Liver (tissue), 9 donors: ENCODE results near the gene DDX23. TPM values are rescaled to one million over a fixed set of nuclear protein-coding genes. Genes with fewer than 3 reads are reported as not detected.

Source experiments
- DNase-seq: peaks from one replicate; pipeline ENCODE4 v3.0.0-alpha.2; 2017; ENCODE audit warnings: low spot score
- H3K27ac ChIP-seq, 2 donors: one replicate each; pipeline ENCODE4 v1.7.0; 2013; ENCODE audit warnings: inconsistent platforms in 2 of 2, low read length in 2 of 2, control low read depth in 1 of 2, low read depth in 1 of 2, mild to moderate bottlenecking in 1 of 2
- H3K27me3 ChIP-seq, 4 donors: one replicate each; pipeline versions ENCODE4 v1.6.1 to v1.7.0; 2013; ENCODE audit warnings: low read length in 3 of 4, inconsistent platforms in 1 of 4, mild to moderate bottlenecking in 1 of 4, moderate library complexity in 1 of 4; ENCODE audit not compliant: control insufficient read depth in 4 of 4, insufficient read depth in 4 of 4
- H3K36me3 ChIP-seq, 4 donors: one replicate each; pipeline versions ENCODE4 v1.6.1 to v1.7.0; 2013; ENCODE audit warnings: low read length in 3 of 4, mild to moderate bottlenecking in 3 of 4, low read depth in 1 of 4, moderate library complexity in 1 of 4; ENCODE audit not compliant: control insufficient read depth in 4 of 4, insufficient read depth in 3 of 4
- H3K4me1 ChIP-seq, 4 donors: one replicate each; pipeline versions ENCODE4 v1.6.1 to v1.7.0; 2013; ENCODE audit warnings: low read length in 3 of 4, mild to moderate bottlenecking in 3 of 4, moderate library complexity in 1 of 4; ENCODE audit not compliant: control insufficient read depth in 4 of 4, insufficient read depth in 4 of 4
- H3K4me3 ChIP-seq, 3 donors: one replicate each; pipeline versions ENCODE4 v1.6.1 to v1.7.0; 2013; ENCODE audit warnings: low read length in 3 of 3, control low read depth in 1 of 3, low read depth in 1 of 3, mild to moderate bottlenecking in 1 of 3
- H3K9ac ChIP-seq, 2 donors: one replicate each; pipeline ENCODE4 v1.7.0; 2013; ENCODE audit warnings: low read length in 2 of 2, mild to moderate bottlenecking in 2 of 2, moderate library complexity in 2 of 2, control low read depth in 1 of 2, low read depth in 1 of 2
- H3K9me3 ChIP-seq, 4 donors: one replicate each; pipeline versions ENCODE4 v1.6.1 to v1.7.0; 2013; ENCODE audit warnings: low read length in 3 of 4; ENCODE audit not compliant: control insufficient read depth in 4 of 4
- EGR1 ChIP-seq, 2 donors: IDR thresholded peaks; 2 replicates each; pipeline ENCODE4 v1.6.1; 2016 to 2018; ENCODE audit warnings: antibody characterized with exemption in 2 of 2, low read depth in 2 of 2
- FOXA1 ChIP-seq: IDR thresholded peaks from 2 replicates; pipeline ENCODE4 v1.6.1; 2016; ENCODE audit warnings: antibody characterized with exemption
- FOXA2 ChIP-seq: IDR thresholded peaks from 2 replicates; pipeline ENCODE4 v1.6.1; 2016; ENCODE audit warnings: antibody characterized with exemption
- GABPA ChIP-seq, 2 donors: IDR thresholded peaks in 1 of 2; conservative IDR thresholded peaks in 1 of 2; 2 replicates each; pipeline ENCODE4 v1.6.1; 2016; ENCODE audit warnings: antibody characterized with exemption in 2 of 2, mild to moderate bottlenecking in 1 of 2, moderate library complexity in 1 of 2
- HNF4A ChIP-seq, 2 donors: conservative IDR thresholded peaks; 2 replicates each; pipeline ENCODE4 v1.6.1; 2016; ENCODE audit warnings: antibody characterized with exemption in 2 of 2, mild to moderate bottlenecking in 2 of 2
- HNF4G ChIP-seq: IDR thresholded peaks from 2 replicates; pipeline ENCODE4 v1.6.1; 2016; ENCODE audit warnings: antibody characterized with exemption
- JUND ChIP-seq, 2 donors: IDR thresholded peaks; 2 replicates each; pipeline ENCODE4 v1.6.1; 2016; ENCODE audit warnings: antibody characterized with exemption in 2 of 2
- MAX ChIP-seq: IDR thresholded peaks from 2 replicates; pipeline ENCODE4 v1.6.1; 2016; ENCODE audit warnings: antibody characterized with exemption
- NR2F2 ChIP-seq: IDR thresholded peaks from 2 replicates; pipeline ENCODE4 v1.6.1; 2016; ENCODE audit warnings: antibody characterized with exemption
- RAD21 ChIP-seq, 2 donors: IDR thresholded peaks; 2 replicates each; pipeline ENCODE4 v1.6.1; 2016; ENCODE audit warnings: antibody characterized with exemption in 2 of 2, mild to moderate bottlenecking in 2 of 2
- REST ChIP-seq: IDR thresholded peaks from 2 replicates; pipeline ENCODE4 v1.6.1; 2016; ENCODE audit warnings: antibody characterized with exemption, mild to moderate bottlenecking
- RXRA ChIP-seq, 2 donors: IDR thresholded peaks; 2 replicates each; pipeline ENCODE4 v1.6.1; 2017 to 2018; ENCODE audit warnings: antibody characterized with exemption in 2 of 2, mild to moderate bottlenecking in 1 of 2
- SP1 ChIP-seq: IDR thresholded peaks from 2 replicates; pipeline ENCODE4 v1.6.1; 2018; ENCODE audit warnings: antibody characterized with exemption, mild to moderate bottlenecking
- TAF1 ChIP-seq: conservative IDR thresholded peaks from 2 replicates; pipeline ENCODE4 v1.6.1; 2016; ENCODE audit warnings: antibody characterized with exemption, mild to moderate bottlenecking
- YY1 ChIP-seq: IDR thresholded peaks from 2 replicates; pipeline ENCODE4 v1.6.1; 2016; ENCODE audit warnings: antibody characterized with exemption, mild to moderate bottlenecking
- ZBTB33 ChIP-seq: IDR thresholded peaks from 2 replicates; pipeline ENCODE4 v1.6.1; 2016; ENCODE audit warnings: antibody characterized with exemption
- WGBS: extraction: QIAGEN DNeasy Blood & Tissue Kit; methylation state at CpG from one replicate; pipeline ENCODE4 v1.1.7; 2013; 5-methylcytosine and 5-hydroxymethylcytosine counted together
- polyA plus RNA-seq, 2 donors: library from polyadenylated mRNA; stranded (reverse) in 1 of 2; unstranded in 1 of 2; fragments of 200-250 nt in 1 of 2; fragments of >200 nt in 1 of 2; fragmentation: Nextera tagmentation in 1 of 2; extraction: Ambion mirVana in 1 of 2; gene quantifications; one replicate each; pipeline versions ENCODE4 v1.2.1 to v1.2.3, GENCODE V29; 2013 to 2015
- total RNA-seq, 2 donors: library from RNA; depleted of rRNA; stranded (reverse); fragments of >200 nt; gene quantifications; one replicate each; pipeline ENCODE4 v1.2.3, GENCODE V29; 2014
- TF ChIP-seq, protein P1 (sequence below): fragments of 150-350 bp; IDR thresholded peaks from 2 replicates; pipeline ENCODE4 v1.5.1; 2017; ENCODE audit warnings: improper control_type of control experiment, low read depth, low read length; ENCODE audit not compliant: missing input control
- TF ChIP-seq, protein P2 (sequence below): IDR thresholded peaks from 2 replicates; pipeline ENCODE4 v1.6.1; 2016; ENCODE audit warnings: antibody characterized with exemption
- donor health status: healthy.
- donor health status: healthy.
- donor health status: healthy.
- donor health status: healthy.
- donor health status: healthy.

The DDX23 gene
- total and polyA plus RNA-seq, 4 donors: 16.9 to 60.6 (median 29.7) TPM

DNA sequence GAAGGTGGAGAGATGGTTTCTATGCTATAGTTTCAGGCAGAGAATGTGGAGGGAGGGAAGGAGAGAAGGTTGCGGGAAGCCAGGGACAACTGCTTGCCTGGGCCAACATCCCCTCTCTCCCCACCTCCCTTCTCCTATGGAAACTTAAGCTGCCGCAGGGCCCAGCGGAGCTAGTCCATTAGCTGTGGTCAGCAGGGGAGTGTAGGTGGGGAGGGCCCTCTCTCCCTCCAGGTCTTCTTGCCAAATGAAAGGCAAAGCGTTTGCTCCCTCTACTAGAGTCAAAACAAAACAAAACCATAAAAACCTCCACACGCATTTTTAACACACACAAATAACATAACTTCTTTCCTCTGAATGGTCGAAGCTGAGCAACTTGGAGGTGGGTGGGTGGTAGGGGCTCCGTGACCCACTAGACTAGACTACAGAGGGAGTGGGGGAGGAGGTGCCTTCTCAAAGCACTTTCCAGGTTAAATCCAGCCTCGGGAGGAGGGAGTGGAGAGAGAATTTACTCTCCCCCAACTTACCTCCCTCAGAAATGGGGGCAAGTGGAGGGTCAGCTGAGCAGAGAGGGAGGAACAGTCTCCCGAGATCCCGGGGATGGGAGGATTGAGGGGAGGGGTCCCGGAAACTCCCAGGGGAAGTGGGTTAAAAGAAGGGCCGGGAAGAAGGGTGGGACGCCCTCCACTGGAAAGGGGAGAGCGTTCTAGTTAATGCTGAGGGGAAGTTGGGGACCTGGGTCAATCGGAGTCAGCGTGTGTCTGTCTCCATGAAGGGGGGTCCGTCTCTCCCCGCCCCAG is 38.3 kb downstream of the DDX23 start:
- Histone ChIP-seq H3K4me1 (peaks cover 3 to 28% (median 15%) of the 10 kb centered on the region in 4 donors), H3K27ac (no peak overlapping the region), H3K9me3 (no peaks in the 10 kb centered on the region), H3K4me3 (peak overlapping the region in 1 of 3 donors; percentile 67), H3K36me3 (no peaks in the 10 kb centered on the region), H3K27me3 (peaks cover 0 to 6% (median 3%) of the 10 kb centered on the region in 4 donors), H3K9ac (peak overlapping the region in 1 of 2 donors; percentile 20)
- TF ChIP-seq GABPA (IDR thresholded peaks at IDR 0.05 in 1 of 2, conservative IDR thresholded peaks at IDR 0.05 in 1 of 2): no peak
- no peak for TF ChIP-seq RXRA (IDR thresholded peaks at IDR 0.05)
- TF ChIP-seq JUND (IDR thresholded peaks at IDR 0.05): no peak
- WGBS: 50% methylated on average over 18 of the region's 18 CpGs
- no peak for DNase-seq

DNA sequence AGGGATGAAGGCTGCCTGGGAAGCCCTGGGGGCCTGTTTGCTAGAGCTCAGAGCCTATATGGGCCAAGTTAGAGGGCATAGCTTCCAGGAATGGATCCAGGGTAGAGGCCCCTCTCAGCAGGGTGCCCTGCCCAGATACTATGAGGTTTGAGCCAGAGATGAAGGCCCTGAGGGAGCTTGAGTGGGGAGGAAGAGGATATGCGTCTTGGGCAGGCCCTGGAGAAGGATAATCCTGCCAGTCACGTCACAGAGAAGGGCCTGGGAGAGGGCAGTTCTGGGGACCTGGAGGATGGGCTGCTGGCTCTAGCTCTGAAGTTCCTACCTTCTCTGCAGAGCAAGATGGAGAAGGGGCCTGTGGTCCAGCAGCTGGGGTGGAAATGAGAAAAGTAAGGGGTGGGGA is 39.6 kb downstream of the DDX23 start:
- TF ChIP-seq RXRA (IDR thresholded peaks at IDR 0.05) (no peak), ZBTB33 (no peak), YY1 (no peak), RAD21 (IDR thresholded peaks at IDR 0.05) (no peak), JUND (IDR thresholded peaks at IDR 0.05) (no peak), TAF1 (no peak), HNF4A (conservative IDR thresholded peaks at IDR 0.05) (no peak), HNF4G (no peak), GABPA (IDR thresholded peaks at IDR 0.05 in 1 of 2, conservative IDR thresholded peaks at IDR 0.05 in 1 of 2) (no peak), EGR1 (IDR thresholded peaks at IDR 0.05; ENCODE audit: low read depth in 2 of 2) (no peak), NR2F2 (no peak), FOXA1 (no peak), MAX (no peak), SP1 (no peak), REST (no peak), FOXA2 (no peak)
- TF ChIP-seq, protein P1, sequence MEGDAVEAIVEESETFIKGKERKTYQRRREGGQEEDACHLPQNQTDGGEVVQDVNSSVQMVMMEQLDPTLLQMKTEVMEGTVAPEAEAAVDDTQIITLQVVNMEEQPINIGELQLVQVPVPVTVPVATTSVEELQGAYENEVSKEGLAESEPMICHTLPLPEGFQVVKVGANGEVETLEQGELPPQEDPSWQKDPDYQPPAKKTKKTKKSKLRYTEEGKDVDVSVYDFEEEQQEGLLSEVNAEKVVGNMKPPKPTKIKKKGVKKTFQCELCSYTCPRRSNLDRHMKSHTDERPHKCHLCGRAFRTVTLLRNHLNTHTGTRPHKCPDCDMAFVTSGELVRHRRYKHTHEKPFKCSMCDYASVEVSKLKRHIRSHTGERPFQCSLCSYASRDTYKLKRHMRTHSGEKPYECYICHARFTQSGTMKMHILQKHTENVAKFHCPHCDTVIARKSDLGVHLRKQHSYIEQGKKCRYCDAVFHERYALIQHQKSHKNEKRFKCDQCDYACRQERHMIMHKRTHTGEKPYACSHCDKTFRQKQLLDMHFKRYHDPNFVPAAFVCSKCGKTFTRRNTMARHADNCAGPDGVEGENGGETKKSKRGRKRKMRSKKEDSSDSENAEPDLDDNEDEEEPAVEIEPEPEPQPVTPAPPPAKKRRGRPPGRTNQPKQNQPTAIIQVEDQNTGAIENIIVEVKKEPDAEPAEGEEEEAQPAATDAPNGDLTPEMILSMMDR: no peak
- TF ChIP-seq, protein P2, sequence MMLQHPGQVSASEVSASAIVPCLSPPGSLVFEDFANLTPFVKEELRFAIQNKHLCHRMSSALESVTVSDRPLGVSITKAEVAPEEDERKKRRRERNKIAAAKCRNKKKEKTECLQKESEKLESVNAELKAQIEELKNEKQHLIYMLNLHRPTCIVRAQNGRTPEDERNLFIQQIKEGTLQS: no peak

More for the DNA sequence above, 39.6 kb downstream of the DDX23 start:
- peaks cover 3 to 22% (median 10%) of the 10 kb centered on the region in 4 donors for H3K4me1 ChIP-seq
- H3K27ac ChIP-seq: no peak overlapping the region
- H3K4me3 ChIP-seq: no peak overlapping the region
- DNase-seq: no peak
- no peaks in the 10 kb centered on the region for H3K36me3 ChIP-seq
- WGBS: 73% methylated on average over 2 of the region's 2 CpGs
- H3K9ac ChIP-seq: no peak overlapping the region
- no peaks in the 10 kb centered on the region for H3K9me3 ChIP-seq
- H3K27me3 ChIP-seq: peaks cover 0 to 4% (median 3%) of the 10 kb centered on the region in 4 donors
